ENCODE measurements around the gene LRRC71.
A peak's percentile ranks its signal among the peaks of the same experiment; 100 is the strongest.

LRRC71 gene

GRCh38 chr1:156892190-156893047 lies 28.0 kb upstream of the LRRC71 start:
- DNase-seq (ENCODE audit: low read depth in 2 of 2), result peak; percentile 81 to 83

- no peak for DNase-seq (ENCODE audit: low read depth in 2 of 2)
Observed at GRCh38 chr1:156893048-156893953, 27.1 kb upstream of the LRRC71 start, which contains the start of gene PEAR1. TSS of gene PEAR1 (plus strand) at chr1:156893718. CDS start at chr1:156903927, 10,209 bp downstream.

GRCh38 chr1:156894001-156894400 lies 26.4 kb upstream of the LRRC71 start:
- DNase-seq (ENCODE audit: low read depth in 2 of 2), result no peak

- no peak for DNase-seq (ENCODE audit: low read depth in 2 of 2)
Observed at GRCh38 chr1:156894711-156895454, 25.5 kb upstream of the LRRC71 start.

- DNase-seq (ENCODE audit: low read depth in 2 of 2), result no peak
Observed at GRCh38 chr1:156895455-156895812, 25.0 kb upstream of the LRRC71 start.

- DNase-seq (ENCODE audit: low read depth in 2 of 2), result no peak
Observed at GRCh38 chr1:156895927-156896326, 24.5 kb upstream of the LRRC71 start.

GRCh38 chr1:156896490-156897033 lies 23.9 kb upstream of the LRRC71 start:
- DNase-seq (ENCODE audit: low read depth in 2 of 2), result no peak

- DNase-seq (ENCODE audit: low read depth in 2 of 2), result no peak
Observed at GRCh38 chr1:156897078-156897825, 23.2 kb upstream of the LRRC71 start.

- no peak for DNase-seq (ENCODE audit: low read depth in 2 of 2)
Observed at GRCh38 chr1:156898161-156898566, 22.3 kb upstream of the LRRC71 start.

GRCh38 chr1:156898971-156899664 lies 21.3 kb upstream of the LRRC71 start:
- DNase-seq (ENCODE audit: low read depth in 2 of 2), result no peak

GRCh38 chr1:156899956-156900718 lies 20.3 kb upstream of the LRRC71 start:
- DNase-seq (ENCODE audit: low read depth in 2 of 2), result no peak

- DNase-seq (ENCODE audit: low read depth in 2 of 2), result no peak
Observed at GRCh38 chr1:156900896-156901589, 19.4 kb upstream of the LRRC71 start.

- DNase-seq (ENCODE audit: low read depth in 2 of 2), result no peak
Observed at GRCh38 chr1:156901590-156901900, 18.9 kb upstream of the LRRC71 start.

- DNase-seq (ENCODE audit: low read depth in 2 of 2), result no peak
Observed at GRCh38 chr1:156901966-156902915, 18.2 kb upstream of the LRRC71 start.

GRCh38 chr1:156903328-156904091 lies 16.9 kb upstream of the LRRC71 start:
- DNase-seq (ENCODE audit: low read depth in 2 of 2), result no peak

GRCh38 chr1:156904187-156904959 lies 16.1 kb upstream of the LRRC71 start:
- no peak for DNase-seq (ENCODE audit: low read depth in 2 of 2)

All from stimulated activated CD8-positive, alpha-beta memory T cell treated with anti-CD3 and anti-CD28 coated beads, Interleukin-15, amount 100 ng/mL, for 48 hours (primary cell).